Spleen (tissue), 7 donors: ENCODE data around the gene TMC7.
"Not testable (repeated sequence)": the region's sequence is repeated elsewhere in the genome, so short reads cannot be mapped to it uniquely, and the experiment has no call there.

Experiments
- POLR2A ChIP-seq, 3 donors: fragments of 450-650 bp; IDR thresholded peaks; one replicate each; pipeline ENCODE4 v1.5.1; 2017; ENCODE audit warnings: antibody characterized with exemption in 3 of 3, mild to moderate bottlenecking in 1 of 3
- POLR2AphosphoS5 ChIP-seq, 3 donors: sonication (generic); formaldehyde crosslinking; IDR thresholded peaks; one replicate each; pipeline ENCODE4 v1.5.1; 2017; ENCODE audit warnings: antibody characterized with exemption in 3 of 3
- TF ChIP-seq, protein P1 (sequence below), 11 experiments: fragments of 200-600 bp in 7 of 11; fragments of 450-650 bp in 4 of 11; sonication (generic) in 4 of 11; IDR thresholded peaks in 8 of 11; conservative IDR thresholded peaks in 3 of 11; 1 replicate in 7 of 11; 2 replicates in 4 of 11; pipeline versions ENCODE4 v1.4.0 to v1.8.0; 2016 to 2021; ENCODE audit warnings: antibody characterized with exemption in 11 of 11, inconsistent platforms in 4 of 11, mild to moderate bottlenecking in 1 of 11
- donor health status: DM: no; HTN: no; CAD: no; lungs with moderate emphysema.
- donor health status: DM: no; HTN: no; CAD: no.
- donor health status: DM: no; HTN: no; CAD: no.

GRCh38 chr16:18993531-18993930 is 9.8 kb downstream of the TMC7 start:
- TF ChIP-seq POLR2AphosphoS5, POLR2A (IDR thresholded peaks at IDR 0.05): not testable (repeated sequence)
- TF ChIP-seq, protein P1, sequence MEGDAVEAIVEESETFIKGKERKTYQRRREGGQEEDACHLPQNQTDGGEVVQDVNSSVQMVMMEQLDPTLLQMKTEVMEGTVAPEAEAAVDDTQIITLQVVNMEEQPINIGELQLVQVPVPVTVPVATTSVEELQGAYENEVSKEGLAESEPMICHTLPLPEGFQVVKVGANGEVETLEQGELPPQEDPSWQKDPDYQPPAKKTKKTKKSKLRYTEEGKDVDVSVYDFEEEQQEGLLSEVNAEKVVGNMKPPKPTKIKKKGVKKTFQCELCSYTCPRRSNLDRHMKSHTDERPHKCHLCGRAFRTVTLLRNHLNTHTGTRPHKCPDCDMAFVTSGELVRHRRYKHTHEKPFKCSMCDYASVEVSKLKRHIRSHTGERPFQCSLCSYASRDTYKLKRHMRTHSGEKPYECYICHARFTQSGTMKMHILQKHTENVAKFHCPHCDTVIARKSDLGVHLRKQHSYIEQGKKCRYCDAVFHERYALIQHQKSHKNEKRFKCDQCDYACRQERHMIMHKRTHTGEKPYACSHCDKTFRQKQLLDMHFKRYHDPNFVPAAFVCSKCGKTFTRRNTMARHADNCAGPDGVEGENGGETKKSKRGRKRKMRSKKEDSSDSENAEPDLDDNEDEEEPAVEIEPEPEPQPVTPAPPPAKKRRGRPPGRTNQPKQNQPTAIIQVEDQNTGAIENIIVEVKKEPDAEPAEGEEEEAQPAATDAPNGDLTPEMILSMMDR (IDR thresholded peaks at IDR 0.05 in 8 of 11, conservative IDR thresholded peaks at IDR 0.05 in 3 of 11) = not testable (repeated sequence)
